ENCODE measurements around the gene USP9X.
A peak's percentile ranks its signal among the peaks of the same experiment; 100 is the strongest.
"Not testable (repeated sequence)": the region's sequence is repeated elsewhere in the genome, so short reads cannot be mapped to it uniquely, and the experiment has no call there.

USP9X gene

GRCh38 chrX:41085878-41086626 is 807 bp downstream of the USP9X start:
- peak; percentile 38 for DNase-seq

GRCh38 chrX:41086627-41086932 is 1.3 kb downstream of the USP9X start:
- no peak for DNase-seq

GRCh38 chrX:41087201-41087600 is 2.0 kb downstream of the USP9X start:
- no peak for DNase-seq

GRCh38 chrX:41090568-41091238 is 5.5 kb downstream of the USP9X start:
- no peak for DNase-seq

GRCh38 chrX:41092776-41093175 is 7.5 kb downstream of the USP9X start:
- DNase-seq: no peak

- DNase-seq: no peak
These were observed 9.9 kb downstream of the USP9X start for GRCh38 chrX:41095174-41095573.

GRCh38 chrX:41095908-41096307 is 10.7 kb downstream of the USP9X start:
- DNase-seq: no peak

GRCh38 chrX:41096339-41096955 is 11.2 kb downstream of the USP9X start:
- DNase-seq: no peak

GRCh38 chrX:41097326-41097725 is 12.1 kb downstream of the USP9X start:
- no peak for DNase-seq

- no peak for DNase-seq
These were observed 15.0 kb downstream of the USP9X start for GRCh38 chrX:41100200-41100599.

GRCh38 chrX:41100819-41101218 is 15.6 kb downstream of the USP9X start:
- DNase-seq: no peak

- DNase-seq: no peak
These were observed 19.8 kb downstream of the USP9X start for GRCh38 chrX:41105005-41105404.

GRCh38 chrX:41106257-41106656 is 21.0 kb downstream of the USP9X start:
- not testable (repeated sequence) for DNase-seq

- no peak for DNase-seq
These were observed 22.8 kb downstream of the USP9X start for GRCh38 chrX:41108007-41108406.

- DNase-seq: no peak
These were observed 23.4 kb downstream of the USP9X start for GRCh38 chrX:41108463-41109205.

- no peak for DNase-seq
These were observed 25.8 kb downstream of the USP9X start for GRCh38 chrX:41110801-41111625.

GRCh38 chrX:41115104-41115425 is 29.8 kb downstream of the USP9X start:
- DNase-seq: not testable (repeated sequence)

- DNase-seq: no peak
These were observed 31.7 kb downstream of the USP9X start for GRCh38 chrX:41116948-41117347.

GRCh38 chrX:41118156-41118555 is 32.9 kb downstream of the USP9X start:
- DNase-seq: peak; percentile 26

GRCh38 chrX:41119803-41120202 is 34.6 kb downstream of the USP9X start:
- DNase-seq: no peak

GRCh38 chrX:41121766-41122165 is 36.5 kb downstream of the USP9X start:
- no peak for DNase-seq

- DNase-seq: no peak
These were observed 37.5 kb downstream of the USP9X start for GRCh38 chrX:41122664-41123257.
